Esophagus squamous epithelium (tissue), 4 donors: ENCODE measurements around the gene DNAH3.

Experiments used
- CTCF ChIP-seq, 6 experiments: fragments of 450-650 bp in 4 of 6; fragments of 200-600 bp in 2 of 6; sonication (generic) in 2 of 6; IDR thresholded peaks; one replicate each; pipeline ENCODE4 v1.5.1; 2016 to 2019; ENCODE audit warnings: antibody characterized with exemption in 6 of 6, mild to moderate bottlenecking in 4 of 6, moderate library complexity in 4 of 6
- POLR2A ChIP-seq, 4 donors: fragments of 450-650 bp; IDR thresholded peaks; one replicate each; pipeline ENCODE4 v1.6.1; 2017; ENCODE audit warnings: antibody characterized with exemption in 4 of 4, mild to moderate bottlenecking in 4 of 4, moderate library complexity in 3 of 4

DNA sequence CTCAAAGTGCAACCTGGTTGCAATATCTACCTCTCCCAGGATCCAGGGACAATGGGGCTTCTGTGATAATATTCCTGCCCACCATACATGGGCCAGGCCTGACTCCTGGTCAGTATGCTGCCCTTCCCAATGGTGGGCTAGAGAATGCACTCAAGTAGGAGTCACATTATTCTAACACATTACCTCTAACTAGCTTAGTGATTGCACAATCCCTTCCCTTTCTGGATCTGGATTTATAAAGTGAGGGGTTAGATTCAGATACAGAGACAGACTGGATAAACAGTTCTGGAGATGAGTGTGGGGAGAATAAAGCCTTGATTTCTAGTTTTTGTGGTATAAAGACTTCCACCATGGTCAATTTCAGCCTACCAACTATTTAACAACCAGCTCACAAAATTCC, 217.1 kb downstream of the DNAH3 start:
- no peak for TF ChIP-seq POLR2A (IDR thresholded peaks at IDR 0.05)
- no peak for TF ChIP-seq CTCF (IDR thresholded peaks at IDR 0.05)
